GM13976 (cell line): ENCODE data around the gene RERE.
"Not testable (repeated sequence)": the region's sequence is repeated elsewhere in the genome, so short reads cannot be mapped to it uniquely, and the experiment has no call there.

ENCODE experiments used
- DNase-seq: peaks from one replicate; pipeline ENCODE4 v3.0.0; 2012; ENCODE audit warnings: low spot score
- CTCF ChIP-seq: IDR thresholded peaks from 2 replicates; pipeline ENCODE4 v1.5.1; 2012; ENCODE audit warnings: borderline replicate concordance, mild to moderate bottlenecking; ENCODE audit not compliant: insufficient read depth; ENCODE audit errors: extremely low read depth, missing control alignments, control extremely low read depth
- in situ Hi-C: fragments of 300-500 bp; cut with MboI; formaldehyde crosslinking; loops from one replicate; pipeline ENCODE4 v1.12.0; 2022; ENCODE audit warnings: low sequenced_read_pairs, mixed read lengths, inconsistent platforms; ENCODE audit not compliant: unreplicated experiment

The RERE gene

DNA sequence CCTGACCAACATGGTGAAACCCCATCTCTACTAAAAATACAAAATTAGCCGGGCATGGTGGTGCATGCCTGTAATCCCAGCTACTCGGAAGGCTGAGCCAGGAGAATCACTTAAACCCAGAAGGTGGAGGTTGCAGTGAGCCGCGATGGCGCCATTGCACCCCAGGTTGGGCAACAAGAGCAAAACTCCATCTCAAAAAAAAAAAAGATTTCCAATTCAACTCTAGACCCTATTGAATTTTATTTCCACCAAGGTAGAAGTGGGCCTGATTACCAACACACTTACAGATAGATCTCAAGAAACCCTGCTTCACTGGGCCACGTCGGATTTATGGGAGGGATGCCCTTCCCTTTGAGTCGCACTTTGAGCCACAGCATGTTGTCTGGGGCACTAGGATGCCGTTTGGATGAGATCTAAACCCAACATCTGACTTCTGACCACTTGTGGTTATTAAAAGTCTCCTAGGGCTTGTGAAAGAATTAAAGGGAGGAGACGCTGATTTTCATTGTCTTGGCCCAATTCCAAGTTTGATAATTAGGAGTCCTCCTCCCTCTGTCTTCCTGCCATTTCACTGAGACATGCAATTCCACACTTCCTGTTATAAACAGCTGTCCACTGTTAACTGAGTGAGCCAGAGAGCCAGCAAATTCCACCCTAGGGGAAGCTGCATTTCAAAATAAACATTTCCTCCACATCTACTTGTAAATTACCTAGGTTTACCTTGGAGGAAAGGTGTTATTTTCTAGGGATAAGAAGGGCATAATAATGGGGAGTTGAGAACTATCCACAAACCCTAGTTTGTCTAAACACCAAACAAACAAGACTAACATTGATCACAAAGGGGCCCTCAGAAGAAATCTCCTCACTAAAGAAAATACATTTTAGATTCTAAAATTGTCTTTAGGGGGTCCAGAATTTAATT, 5.2 kb upstream of the RERE start:
- in situ Hi-C loops, result no loop called here
- DNase-seq, result no peak
- no peak for TF ChIP-seq CTCF

DNA sequence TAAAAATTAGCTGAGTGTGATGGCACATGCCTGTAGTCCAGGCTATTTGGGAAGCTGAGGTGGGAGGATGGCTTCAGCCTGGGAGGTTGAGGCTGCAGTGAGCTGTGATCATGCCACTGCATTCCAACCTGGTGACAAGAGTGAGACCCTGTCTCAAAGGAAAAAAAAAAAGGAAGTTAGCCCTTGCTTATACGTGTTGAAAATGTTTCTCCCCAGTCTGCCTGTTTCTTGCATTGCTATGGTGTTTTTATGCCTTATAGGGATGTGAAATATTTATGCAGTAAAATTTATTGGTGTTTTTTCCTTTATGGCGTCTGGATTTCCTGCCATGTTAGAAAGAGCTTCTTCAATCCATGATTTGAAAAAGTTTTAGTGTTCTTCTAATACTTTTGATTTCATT, 3.6 kb upstream of the RERE start:
- DNase-seq, result no peak
- in situ Hi-C loops, result no loop called here
- TF ChIP-seq CTCF, result no peak

GRCh38 chr1:8818789-8819188, 1.3 kb upstream of the RERE start:
- in situ Hi-C loops, DNase-seq: not testable (repeated sequence)

DNA sequence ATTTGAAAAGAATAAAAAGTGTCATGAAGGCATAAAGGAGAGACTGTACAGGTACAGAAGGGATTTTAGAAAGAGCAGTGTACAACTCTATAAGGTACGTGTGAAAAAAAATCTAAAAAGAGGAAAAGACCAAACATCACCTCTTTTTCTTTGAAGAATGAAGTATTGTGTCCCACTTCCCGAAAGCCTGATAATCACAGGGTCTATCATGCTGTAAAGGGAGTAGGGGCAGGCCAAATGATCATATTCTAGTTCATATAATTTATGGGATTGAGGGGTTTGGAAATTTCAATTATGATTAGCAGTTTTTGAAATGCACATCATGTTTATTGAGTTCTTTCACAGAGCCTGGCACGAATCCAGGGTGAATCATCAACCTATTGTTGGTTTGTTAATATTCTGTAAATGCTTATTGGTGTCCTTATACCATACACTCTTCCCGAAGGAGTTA, 910 bp upstream of the RERE start:
- TF ChIP-seq CTCF, result no peak
- in situ Hi-C loops, result no loop called here
- no peak for DNase-seq

DNA sequence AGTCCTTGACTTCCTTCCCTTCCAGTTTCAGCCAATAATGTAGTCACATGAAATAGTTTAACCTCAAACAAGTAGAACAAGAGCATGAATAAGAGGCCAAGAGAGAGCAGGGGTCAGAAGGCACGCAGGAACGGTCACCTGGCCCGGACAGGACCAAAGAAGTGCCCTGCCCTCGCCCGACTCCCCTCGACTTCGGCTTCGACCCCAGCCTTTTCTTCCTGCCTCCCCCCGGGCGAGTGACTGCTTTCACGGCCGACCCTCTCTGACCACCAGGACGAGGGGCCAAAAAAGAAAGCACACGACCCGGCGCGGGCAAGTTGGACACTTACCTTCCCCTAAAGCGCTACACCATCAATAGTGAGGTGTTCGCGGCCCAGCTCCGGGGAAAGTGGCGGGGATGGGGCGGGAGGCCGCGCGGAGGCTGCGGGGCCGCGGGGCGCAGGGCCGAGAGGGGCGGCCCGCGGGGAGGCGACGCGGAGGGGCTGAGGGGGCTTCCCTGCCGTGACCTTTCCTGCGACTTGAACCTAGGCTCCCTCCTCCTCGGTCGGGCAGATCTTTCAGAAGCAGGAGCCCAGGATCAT, 519 bp downstream of the RERE start:
- TF ChIP-seq CTCF, result no peak
- in situ Hi-C loops, result no loop called here
- peak; percentile 41 for DNase-seq

DNA sequence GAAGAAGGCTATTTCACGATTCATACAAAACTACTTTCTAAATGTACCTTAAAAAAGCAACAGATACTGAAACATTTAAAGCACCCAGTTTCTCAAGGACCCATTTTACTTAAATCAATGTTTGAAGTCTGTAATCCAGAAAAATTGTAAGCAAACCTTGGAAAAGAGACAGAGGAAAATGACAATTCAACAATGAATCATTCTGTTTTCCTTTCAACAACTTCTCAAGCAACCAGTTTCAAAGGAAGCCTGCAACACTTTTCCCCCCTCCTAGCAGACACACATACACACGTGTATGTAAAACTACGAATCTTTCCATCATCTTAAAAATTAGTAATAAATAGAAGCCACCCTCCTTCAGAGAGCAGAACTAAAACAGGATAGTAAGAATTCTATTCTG, 1.2 kb downstream of the RERE start:
- in situ Hi-C loops, result no loop called here
- TF ChIP-seq CTCF, result no peak
- no peak for DNase-seq

DNA sequence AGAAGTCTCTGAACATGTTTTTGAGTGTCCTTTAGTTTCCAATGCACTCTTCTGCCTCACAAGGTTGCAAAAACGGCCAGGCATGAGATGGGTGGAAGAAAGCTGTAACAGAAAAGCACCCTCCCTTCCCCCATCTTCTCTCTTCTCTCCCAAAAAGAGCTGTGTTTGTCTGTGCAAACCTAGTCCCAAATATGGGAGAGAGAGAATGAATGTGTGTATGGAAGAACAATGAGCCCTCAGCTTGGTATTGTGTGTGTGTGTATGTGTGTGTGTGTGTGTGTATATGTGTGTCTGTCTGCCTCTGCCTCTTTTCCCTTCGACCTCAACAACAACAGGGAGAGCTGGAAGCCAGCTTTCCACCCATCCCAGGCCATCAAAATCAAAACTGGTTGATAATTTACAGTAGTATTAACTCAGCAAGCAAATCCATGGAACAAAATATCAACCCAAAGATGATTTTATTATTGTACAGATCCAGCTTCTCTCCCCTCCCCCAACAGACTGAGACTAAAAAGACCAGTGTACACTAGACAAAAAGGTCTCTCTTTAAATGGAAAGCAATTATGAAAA, 1.8 kb downstream of the RERE start:
- no peak for DNase-seq
- no peak for TF ChIP-seq CTCF
- in situ Hi-C loops, result no loop called here
